HL-60 (cell line): ENCODE data around the gene BCAR3.
"Not testable (repeated sequence)": the region's sequence is repeated elsewhere in the genome, so short reads cannot be mapped to it uniquely, and the experiment has no call there.

Source experiments
- DNase-seq, 2 experiments: peaks; one replicate each; pipeline ENCODE4 v3.0.0-alpha.2; 2010 to 2020; ENCODE audit warnings: low read depth in 1 of 2, low spot score in 1 of 2
- H3K27ac ChIP-seq: fragments of 250-450 bp; sonication (Bioruptor Pico); replicated peaks from 2 replicates; pipeline ENCODE4 v1.5.1; 2020; ENCODE audit warnings: mild to moderate bottlenecking, moderate library complexity
- H3K27me3 ChIP-seq: fragments of 250-450 bp; sonication (Bioruptor Pico); 2 replicates; pipeline ENCODE4 v1.5.1; 2021; ENCODE audit warnings: mild to moderate bottlenecking, moderate library complexity; ENCODE audit not compliant: insufficient read depth, poor library complexity, severe bottlenecking
- H3K4me3 ChIP-seq: replicated peaks from 2 replicates; pipeline ENCODE4 v1.5.1; 2011; ENCODE audit warnings: mild to moderate bottlenecking, control low read depth, low read length; ENCODE audit not compliant: insufficient read depth
- GABPA ChIP-seq: IDR thresholded peaks from 2 replicates; pipeline ENCODE4 v1.6.1; 2012; ENCODE audit warnings: low read depth
- POLR2AphosphoS5 ChIP-seq: IDR thresholded peaks from 2 replicates; pipeline ENCODE4 v1.6.1; 2012; ENCODE audit warnings: low read depth
- SPI1 ChIP-seq: IDR thresholded peaks from 2 replicates; pipeline ENCODE4 v1.6.1; 2012; ENCODE audit warnings: low read depth, mild to moderate bottlenecking, borderline replicate concordance
- TF ChIP-seq, protein P1 (sequence below): IDR thresholded peaks from 2 replicates; pipeline ENCODE4 v1.6.1; 2012; ENCODE audit warnings: low read depth; ENCODE audit not compliant: insufficient replicate concordance
- TF ChIP-seq, protein P2 (sequence below): IDR thresholded peaks from one replicate; pipeline ENCODE4 v1.5.1; 2011; ENCODE audit warnings: low read length, control low read depth, inconsistent platforms; ENCODE audit not compliant: insufficient read depth

Gene BCAR3

DNA sequence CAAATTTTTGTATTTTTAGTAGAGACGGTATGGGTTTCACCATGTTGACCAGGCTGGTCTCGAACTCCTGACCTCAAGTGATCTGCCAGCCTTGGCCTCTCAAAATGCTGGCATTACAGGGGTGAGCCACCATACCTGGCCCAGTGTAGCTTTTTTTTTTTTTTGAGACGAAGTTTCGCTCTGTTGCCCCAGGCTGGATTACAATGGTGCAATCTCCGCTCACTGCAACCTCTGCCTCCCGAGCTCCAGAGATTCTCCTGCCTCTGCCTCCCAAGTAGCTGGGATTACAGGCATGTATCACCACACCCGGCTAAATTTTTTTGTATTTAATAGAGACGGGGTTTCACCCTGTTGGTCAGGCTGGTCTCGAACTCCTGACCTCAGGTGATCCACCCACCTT lies 20.3 kb downstream of the BCAR3 start:
- not testable (repeated sequence) for H3K27me3 ChIP-seq, DNase-seq, H3K4me3 ChIP-seq, H3K27ac ChIP-seq

DNA sequence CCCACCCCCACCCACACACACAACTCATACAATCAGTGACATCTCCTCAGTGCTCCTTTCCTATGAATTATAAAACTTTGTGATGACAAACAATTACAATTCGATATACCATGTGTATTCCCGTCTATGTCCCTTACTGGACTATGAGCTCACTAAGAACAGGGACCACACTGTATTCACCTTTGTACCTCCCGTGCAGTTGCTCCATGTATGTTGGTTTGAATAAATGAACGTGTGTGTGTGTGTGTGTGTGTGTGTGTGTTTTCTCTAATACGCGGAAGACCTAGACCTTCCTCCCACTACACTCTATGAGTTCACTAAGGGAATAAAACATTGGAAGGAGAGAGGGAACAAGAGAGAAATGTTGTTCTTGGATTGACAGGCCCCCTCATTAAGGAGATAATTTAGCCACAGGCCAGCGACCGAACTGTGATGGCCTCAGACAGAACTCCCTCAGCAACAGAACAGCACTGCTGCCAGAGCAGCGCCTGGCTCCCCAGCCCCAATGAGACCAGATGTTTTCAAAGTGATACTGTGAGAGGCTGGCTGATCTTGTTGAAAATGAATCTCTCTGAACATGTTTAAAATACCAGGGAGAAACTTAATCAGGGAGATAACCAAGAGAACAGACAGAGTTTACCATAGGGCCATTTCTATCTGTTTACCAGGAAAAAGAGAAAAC lies 21.7 kb downstream of the BCAR3 start:
- no peaks in the 10 kb centered on the region for H3K27me3 ChIP-seq
- TF ChIP-seq, protein P1, sequence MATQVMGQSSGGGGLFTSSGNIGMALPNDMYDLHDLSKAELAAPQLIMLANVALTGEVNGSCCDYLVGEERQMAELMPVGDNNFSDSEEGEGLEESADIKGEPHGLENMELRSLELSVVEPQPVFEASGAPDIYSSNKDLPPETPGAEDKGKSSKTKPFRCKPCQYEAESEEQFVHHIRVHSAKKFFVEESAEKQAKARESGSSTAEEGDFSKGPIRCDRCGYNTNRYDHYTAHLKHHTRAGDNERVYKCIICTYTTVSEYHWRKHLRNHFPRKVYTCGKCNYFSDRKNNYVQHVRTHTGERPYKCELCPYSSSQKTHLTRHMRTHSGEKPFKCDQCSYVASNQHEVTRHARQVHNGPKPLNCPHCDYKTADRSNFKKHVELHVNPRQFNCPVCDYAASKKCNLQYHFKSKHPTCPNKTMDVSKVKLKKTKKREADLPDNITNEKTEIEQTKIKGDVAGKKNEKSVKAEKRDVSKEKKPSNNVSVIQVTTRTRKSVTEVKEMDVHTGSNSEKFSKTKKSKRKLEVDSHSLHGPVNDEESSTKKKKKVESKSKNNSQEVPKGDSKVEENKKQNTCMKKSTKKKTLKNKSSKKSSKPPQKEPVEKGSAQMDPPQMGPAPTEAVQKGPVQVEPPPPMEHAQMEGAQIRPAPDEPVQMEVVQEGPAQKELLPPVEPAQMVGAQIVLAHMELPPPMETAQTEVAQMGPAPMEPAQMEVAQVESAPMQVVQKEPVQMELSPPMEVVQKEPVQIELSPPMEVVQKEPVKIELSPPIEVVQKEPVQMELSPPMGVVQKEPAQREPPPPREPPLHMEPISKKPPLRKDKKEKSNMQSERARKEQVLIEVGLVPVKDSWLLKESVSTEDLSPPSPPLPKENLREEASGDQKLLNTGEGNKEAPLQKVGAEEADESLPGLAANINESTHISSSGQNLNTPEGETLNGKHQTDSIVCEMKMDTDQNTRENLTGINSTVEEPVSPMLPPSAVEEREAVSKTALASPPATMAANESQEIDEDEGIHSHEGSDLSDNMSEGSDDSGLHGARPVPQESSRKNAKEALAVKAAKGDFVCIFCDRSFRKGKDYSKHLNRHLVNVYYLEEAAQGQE = no peak
- no peak for TF ChIP-seq GABPA
- no peak for TF ChIP-seq SPI1
- TF ChIP-seq, protein P2, sequence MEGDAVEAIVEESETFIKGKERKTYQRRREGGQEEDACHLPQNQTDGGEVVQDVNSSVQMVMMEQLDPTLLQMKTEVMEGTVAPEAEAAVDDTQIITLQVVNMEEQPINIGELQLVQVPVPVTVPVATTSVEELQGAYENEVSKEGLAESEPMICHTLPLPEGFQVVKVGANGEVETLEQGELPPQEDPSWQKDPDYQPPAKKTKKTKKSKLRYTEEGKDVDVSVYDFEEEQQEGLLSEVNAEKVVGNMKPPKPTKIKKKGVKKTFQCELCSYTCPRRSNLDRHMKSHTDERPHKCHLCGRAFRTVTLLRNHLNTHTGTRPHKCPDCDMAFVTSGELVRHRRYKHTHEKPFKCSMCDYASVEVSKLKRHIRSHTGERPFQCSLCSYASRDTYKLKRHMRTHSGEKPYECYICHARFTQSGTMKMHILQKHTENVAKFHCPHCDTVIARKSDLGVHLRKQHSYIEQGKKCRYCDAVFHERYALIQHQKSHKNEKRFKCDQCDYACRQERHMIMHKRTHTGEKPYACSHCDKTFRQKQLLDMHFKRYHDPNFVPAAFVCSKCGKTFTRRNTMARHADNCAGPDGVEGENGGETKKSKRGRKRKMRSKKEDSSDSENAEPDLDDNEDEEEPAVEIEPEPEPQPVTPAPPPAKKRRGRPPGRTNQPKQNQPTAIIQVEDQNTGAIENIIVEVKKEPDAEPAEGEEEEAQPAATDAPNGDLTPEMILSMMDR = no peak
- no peak for TF ChIP-seq POLR2AphosphoS5
- no peak overlapping the region for H3K27ac ChIP-seq
- DNase-seq = no peak
- H3K4me3 ChIP-seq = no peak overlapping the region

DNA sequence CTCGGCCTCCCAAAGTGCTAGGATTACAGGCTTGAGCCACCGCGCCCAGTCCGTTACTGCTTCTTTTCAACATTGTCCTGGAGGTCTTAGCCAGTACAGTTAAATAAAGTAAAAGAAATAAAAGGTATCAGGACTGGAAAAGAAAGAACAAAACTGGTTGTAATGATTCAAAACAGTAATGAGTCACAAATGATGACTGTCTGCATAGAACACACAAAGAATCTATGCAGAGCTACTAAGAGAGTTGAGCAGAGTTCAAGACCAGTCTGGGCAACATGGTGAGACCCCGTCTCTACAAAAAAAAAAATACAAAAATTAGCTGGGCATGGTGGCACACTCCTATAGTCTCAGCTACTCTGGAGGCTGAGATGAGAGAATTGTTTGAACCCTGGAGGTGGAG lies 23.4 kb downstream of the BCAR3 start:
- TF ChIP-seq GABPA (no peak), POLR2AphosphoS5 (no peak), SPI1 (no peak)
- TF ChIP-seq, protein P2 = no peak
- TF ChIP-seq, protein P1 = no peak
- no peak overlapping the region for H3K27ac ChIP-seq
- no peaks in the 10 kb centered on the region for H3K27me3 ChIP-seq
- no peak overlapping the region for H3K4me3 ChIP-seq
- DNase-seq = no peak

DNA sequence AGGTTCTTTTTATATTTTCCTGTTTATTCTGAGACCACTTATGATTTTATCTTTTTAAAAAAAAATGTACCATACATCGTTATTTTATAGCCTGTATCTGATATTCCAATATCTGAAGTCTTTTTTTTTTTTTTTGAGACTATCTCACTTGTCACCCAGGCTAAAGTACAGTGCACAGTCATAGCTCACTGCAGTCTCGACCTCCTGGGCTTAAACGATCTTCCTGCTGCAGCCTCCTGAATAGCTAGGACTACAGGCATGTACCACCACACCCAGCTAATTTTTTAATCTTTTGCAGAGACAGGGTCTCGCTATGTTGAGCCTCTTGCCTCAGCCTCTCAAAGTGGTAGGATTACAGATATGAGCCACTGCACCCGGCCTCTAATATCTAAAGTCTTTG lies 25.1 kb downstream of the BCAR3 start:
- no peaks in the 10 kb centered on the region for H3K27me3 ChIP-seq
- no peak for DNase-seq
- H3K4me3 ChIP-seq = no peak overlapping the region
- no peak overlapping the region for H3K27ac ChIP-seq
- TF ChIP-seq SPI1 (no peak), POLR2AphosphoS5 (no peak), GABPA (no peak)
- TF ChIP-seq, protein P1 = no peak
- TF ChIP-seq, protein P2 = no peak
